Measurements from ENCODE around the gene DOCK2. TPM values are rescaled to one million over a fixed set of nuclear protein-coding genes. Genes with fewer than 3 reads are reported as not detected.

The DOCK2 gene
- total RNA-seq, 1 donor from 2014 or later: 3.9 TPM

DNA sequence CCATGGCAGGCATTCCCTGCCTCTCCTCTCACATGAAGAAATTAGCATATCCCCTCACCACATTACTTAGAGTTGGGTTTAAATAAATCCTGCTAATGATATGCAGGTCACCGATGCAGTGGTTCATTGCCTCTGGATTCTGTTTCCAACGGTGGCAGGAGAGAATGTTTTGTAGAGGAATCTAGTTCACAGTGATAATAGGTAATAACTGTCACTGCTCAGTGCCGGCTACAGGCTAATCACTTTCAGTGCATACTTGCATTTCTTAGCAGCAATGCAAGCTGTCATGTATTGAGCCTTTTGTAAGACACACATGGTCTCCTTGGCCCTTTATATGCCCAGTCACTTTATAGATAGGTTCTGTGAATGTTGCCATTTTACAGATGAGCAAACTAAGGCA, 402.8 kb downstream of the DOCK2 start:
- no peak overlapping the region for H3K4me3 ChIP-seq (ENCODE audit: low read depth, low read length)
- H3K36me3 ChIP-seq (ENCODE audit: control insufficient read depth, insufficient read depth, low read length): no peaks in the 10 kb centered on the region
- TF ChIP-seq, protein P1, sequence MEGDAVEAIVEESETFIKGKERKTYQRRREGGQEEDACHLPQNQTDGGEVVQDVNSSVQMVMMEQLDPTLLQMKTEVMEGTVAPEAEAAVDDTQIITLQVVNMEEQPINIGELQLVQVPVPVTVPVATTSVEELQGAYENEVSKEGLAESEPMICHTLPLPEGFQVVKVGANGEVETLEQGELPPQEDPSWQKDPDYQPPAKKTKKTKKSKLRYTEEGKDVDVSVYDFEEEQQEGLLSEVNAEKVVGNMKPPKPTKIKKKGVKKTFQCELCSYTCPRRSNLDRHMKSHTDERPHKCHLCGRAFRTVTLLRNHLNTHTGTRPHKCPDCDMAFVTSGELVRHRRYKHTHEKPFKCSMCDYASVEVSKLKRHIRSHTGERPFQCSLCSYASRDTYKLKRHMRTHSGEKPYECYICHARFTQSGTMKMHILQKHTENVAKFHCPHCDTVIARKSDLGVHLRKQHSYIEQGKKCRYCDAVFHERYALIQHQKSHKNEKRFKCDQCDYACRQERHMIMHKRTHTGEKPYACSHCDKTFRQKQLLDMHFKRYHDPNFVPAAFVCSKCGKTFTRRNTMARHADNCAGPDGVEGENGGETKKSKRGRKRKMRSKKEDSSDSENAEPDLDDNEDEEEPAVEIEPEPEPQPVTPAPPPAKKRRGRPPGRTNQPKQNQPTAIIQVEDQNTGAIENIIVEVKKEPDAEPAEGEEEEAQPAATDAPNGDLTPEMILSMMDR (IDR thresholded peaks at IDR 0.05; ENCODE audit: insufficient read depth, low read length, poor library complexity, severe bottlenecking): no peak
- DNase-seq (ENCODE audit: low read depth): no peak
- H3K27me3 ChIP-seq (ENCODE audit: control insufficient read depth, insufficient read depth, low read length): no peaks in the 10 kb centered on the region

DNA sequence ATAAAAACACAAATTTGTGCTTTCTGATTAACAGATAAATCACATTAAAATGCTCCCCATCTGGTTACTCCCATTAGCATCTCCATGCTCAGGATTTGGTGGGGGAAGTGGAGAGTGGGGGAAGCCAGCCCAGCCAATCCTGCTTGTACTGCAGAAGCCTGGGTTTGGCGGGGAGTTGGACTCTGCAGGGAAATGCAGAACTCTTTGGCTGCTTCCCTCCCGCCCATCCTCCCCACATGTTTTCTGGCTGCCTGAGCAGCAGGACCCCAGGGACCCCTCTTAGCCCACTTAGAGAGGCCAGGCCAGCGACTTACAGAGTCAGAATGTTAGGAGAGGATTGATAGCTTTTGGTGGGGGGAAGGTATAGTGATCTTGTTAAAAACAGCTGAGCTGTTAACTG, 409.2 kb downstream of the DOCK2 start:
- Histone ChIP-seq H3K4me3 (ENCODE audit: low read depth, low read length) (no peak overlapping the region), H3K36me3 (ENCODE audit: control insufficient read depth, insufficient read depth, low read length) (no peaks in the 10 kb centered on the region), H3K27me3 (ENCODE audit: control insufficient read depth, insufficient read depth, low read length) (no peaks in the 10 kb centered on the region)
- no peak for DNase-seq (ENCODE audit: low read depth)
- TF ChIP-seq, protein P1 (IDR thresholded peaks at IDR 0.05; ENCODE audit: insufficient read depth, low read length, poor library complexity, severe bottlenecking): no peak

DNA sequence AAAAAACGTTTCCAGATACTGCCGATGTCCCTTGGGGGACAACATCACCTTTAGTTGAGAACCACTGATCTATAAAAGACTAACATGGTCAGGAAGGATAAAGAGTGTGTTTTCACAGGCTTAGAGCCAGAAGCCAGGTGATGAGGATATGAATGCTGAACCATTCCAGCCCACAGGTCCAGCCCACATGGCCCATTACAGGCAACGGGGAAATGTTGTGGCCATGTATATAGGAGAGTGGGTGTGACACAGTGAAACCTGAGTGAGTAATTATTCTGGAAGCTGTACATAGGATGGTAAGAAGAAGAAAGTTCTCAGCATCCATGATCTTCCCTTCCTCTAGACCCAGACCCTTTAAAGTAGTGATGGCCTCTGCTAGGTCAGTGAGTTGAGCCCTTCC, 412.6 kb downstream of the DOCK2 start:
- Histone ChIP-seq H3K27me3 (ENCODE audit: control insufficient read depth, insufficient read depth, low read length) (no peaks in the 10 kb centered on the region), H3K4me3 (ENCODE audit: low read depth, low read length) (no peak overlapping the region), H3K36me3 (ENCODE audit: control insufficient read depth, insufficient read depth, low read length) (no peaks in the 10 kb centered on the region)
- no peak for DNase-seq (ENCODE audit: low read depth)
- TF ChIP-seq, protein P1 (IDR thresholded peaks at IDR 0.05; ENCODE audit: insufficient read depth, low read length, poor library complexity, severe bottlenecking): no peak

DNA sequence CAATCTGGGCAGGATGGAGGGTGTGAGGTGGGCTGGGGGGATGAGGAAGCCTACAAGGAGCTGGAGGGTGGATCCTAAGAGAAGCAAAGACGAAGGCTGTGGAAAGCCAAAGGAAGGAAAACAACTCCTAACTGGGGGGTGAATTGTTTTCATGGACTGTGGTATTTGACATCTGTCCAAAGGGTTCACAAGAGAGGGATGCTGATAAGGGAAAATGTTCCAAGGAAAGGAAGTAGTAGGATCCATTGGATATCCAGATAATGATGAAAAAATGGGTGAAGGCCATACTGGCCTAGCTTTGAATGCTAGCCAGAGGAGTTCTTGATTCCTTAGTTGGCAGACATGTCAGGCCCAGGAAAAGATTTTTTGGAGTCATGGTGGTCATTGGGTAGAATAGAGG, 416.8 kb downstream of the DOCK2 start:
- no peak for DNase-seq (ENCODE audit: low read depth)
- no peak overlapping the region for H3K4me3 ChIP-seq (ENCODE audit: low read depth, low read length)
- H3K27me3 ChIP-seq (ENCODE audit: control insufficient read depth, insufficient read depth, low read length): no peaks in the 10 kb centered on the region
- no peaks in the 10 kb centered on the region for H3K36me3 ChIP-seq (ENCODE audit: control insufficient read depth, insufficient read depth, low read length)
- TF ChIP-seq, protein P1 (IDR thresholded peaks at IDR 0.05; ENCODE audit: insufficient read depth, low read length, poor library complexity, severe bottlenecking): no peak

DNA sequence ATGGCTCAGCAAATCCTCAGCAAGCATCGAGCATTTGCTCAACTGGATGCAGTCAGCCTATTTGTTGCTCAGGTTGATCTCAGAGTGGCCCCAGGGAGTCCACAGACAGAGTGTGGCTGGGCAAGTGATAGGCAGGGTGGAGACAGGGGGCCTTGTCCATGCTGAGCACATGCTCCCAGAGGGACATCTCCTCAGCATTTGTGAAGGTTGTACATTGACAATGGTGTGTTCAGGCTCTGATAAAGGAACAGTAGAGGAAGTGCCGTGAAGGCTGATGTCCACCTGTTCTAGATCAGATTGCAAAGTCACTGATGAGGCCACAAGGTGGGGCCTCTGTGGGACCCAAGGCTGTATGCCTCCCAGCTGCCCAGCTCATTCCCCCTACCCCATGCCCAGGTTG, 418.5 kb downstream of the DOCK2 start:
- DNase-seq (ENCODE audit: low read depth): no peak
- Histone ChIP-seq H3K27me3 (ENCODE audit: control insufficient read depth, insufficient read depth, low read length) (no peaks in the 10 kb centered on the region), H3K4me3 (ENCODE audit: low read depth, low read length) (no peak overlapping the region), H3K36me3 (ENCODE audit: control insufficient read depth, insufficient read depth, low read length) (no peaks in the 10 kb centered on the region)
- TF ChIP-seq, protein P1 (IDR thresholded peaks at IDR 0.05; ENCODE audit: insufficient read depth, low read length, poor library complexity, severe bottlenecking): no peak

DNA sequence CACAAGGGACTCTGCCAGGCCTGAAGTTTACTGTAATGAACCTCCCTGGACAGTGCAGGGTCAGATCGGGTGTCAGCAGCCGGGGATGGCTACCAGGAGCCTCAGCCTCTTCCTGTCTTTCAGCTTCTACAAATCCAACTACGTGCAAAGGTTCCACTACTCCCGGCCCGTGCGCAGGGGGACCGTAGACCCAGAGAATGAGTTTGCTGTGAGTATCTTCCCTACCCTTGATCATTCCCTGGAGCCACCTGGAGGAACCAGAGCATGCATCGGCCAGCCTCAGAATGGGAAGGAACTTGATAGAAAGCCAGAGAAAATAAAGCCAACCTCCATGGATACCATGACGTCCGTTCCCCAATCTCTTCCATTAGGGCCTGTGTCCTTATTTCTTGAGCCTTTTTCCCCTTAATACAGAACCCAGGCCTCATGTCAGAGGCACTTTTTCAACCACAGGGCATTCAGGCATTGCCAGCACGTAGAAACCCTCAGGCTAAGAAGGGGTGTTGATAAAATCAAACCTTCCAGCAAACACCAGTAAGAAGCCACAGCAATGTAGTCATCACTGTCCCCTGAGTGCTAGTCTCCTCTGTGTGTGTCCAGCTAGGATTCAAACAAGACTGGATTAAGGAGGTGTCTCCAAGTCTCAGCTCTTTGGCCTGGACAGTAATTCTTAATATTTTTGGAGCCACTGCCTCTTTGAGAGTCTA, 419.6 kb downstream of the DOCK2 start:
- H3K27me3 ChIP-seq (ENCODE audit: control insufficient read depth, insufficient read depth, low read length): no peaks in the 10 kb centered on the region
- H3K4me3 ChIP-seq (ENCODE audit: low read depth, low read length): no peak overlapping the region
- no peak for DNase-seq (ENCODE audit: low read depth)
- TF ChIP-seq, protein P1 (IDR thresholded peaks at IDR 0.05; ENCODE audit: insufficient read depth, low read length, poor library complexity, severe bottlenecking): no peak
- no peaks in the 10 kb centered on the region for H3K36me3 ChIP-seq (ENCODE audit: control insufficient read depth, insufficient read depth, low read length)
